Panc1 (cell line): ENCODE data around the gene HYDIN. TPM values are rescaled to one million over a fixed set of nuclear protein-coding genes. Genes with fewer than 3 reads are reported as not detected.

Experiments
- ATAC-seq: fragments of 200-7000 bp; cut with Tn5 transposase; 2 replicates; pipeline ENCODE4 v1.9.1; 2020; ENCODE audit warnings: mild to moderate bottlenecking, moderate library complexity
- BruUV-seq: library from RNA; stranded (reverse); fragments of 400-500 nt; replicated peaks from 2 replicates; lab custom pipeline; 2021; lab: Mats Ljungman, UMichigan
- CTCF ChIA-PET: fragments of 300-600 bp; sonication (Branson Sonifier 250); formaldehyde crosslinking; loops from one replicate; lab custom pipeline; 2022; ENCODE audit warnings: antibody characterized with exemption; lab: Charles Lee
- POLR2A ChIA-PET: fragments of 300-600 bp; sonication (Branson Sonifier 250); formaldehyde crosslinking; loops from one replicate; lab custom pipeline; 2022; ENCODE audit warnings: antibody characterized with exemption; lab: Charles Lee
- DNase-seq: peaks from one replicate; pipeline ENCODE4 v3.0.0-alpha.2; 2010; ENCODE audit warnings: low read depth, low spot score
- H3K27ac ChIP-seq: 2 replicates; pipeline ENCODE4 v1.5.1; 2011; ENCODE audit warnings: mild to moderate bottlenecking, low read length, inconsistent platforms
- H3K27me3 ChIP-seq: fragments of 200-500 bp; sonication (Bioruptor generic); 2 replicates; pipeline ENCODE4 v1.6.0; 2014; ENCODE audit warnings: low read length, inconsistent platforms; ENCODE audit not compliant: control insufficient read depth, insufficient read depth
- H3K36me3 ChIP-seq: fragments of 200-500 bp; sonication (Bioruptor generic); 2 replicates; pipeline ENCODE4 v1.5.1; 2014; ENCODE audit warnings: inconsistent platforms, mild to moderate bottlenecking, low read length, moderate library complexity; ENCODE audit not compliant: control insufficient read depth, insufficient read depth
- H3K4me1 ChIP-seq: 2 replicates; pipeline ENCODE4 v1.5.1; 2011; ENCODE audit warnings: inconsistent platforms, mild to moderate bottlenecking, low read length, moderate library complexity; ENCODE audit not compliant: control insufficient read depth, insufficient read depth
- H3K4me3 ChIP-seq, 2 experiments: 2 replicates each; pipeline ENCODE4 v1.5.1; 2011 to 2012; ENCODE audit warnings: low read depth in 2 of 2, low read length in 2 of 2, mild to moderate bottlenecking in 2 of 2, inconsistent platforms in 1 of 2, moderate library complexity in 1 of 2
- H3K9me3 ChIP-seq: fragments of 200-500 bp; sonication (Bioruptor generic); 2 replicates; pipeline ENCODE4 v1.5.1; 2014; ENCODE audit warnings: low read depth, mild to moderate bottlenecking, inconsistent platforms, low read length, moderate library complexity; ENCODE audit not compliant: control insufficient read depth, insufficient read depth
- POLR2AphosphoS5 ChIP-seq: IDR thresholded peaks from 2 replicates; pipeline ENCODE4 v1.6.1; 2012; ENCODE audit warnings: mild to moderate bottlenecking, low read depth, low read length, moderate library complexity
- SIN3A ChIP-seq: IDR thresholded peaks from 2 replicates; pipeline ENCODE4 v1.6.1; 2012; ENCODE audit warnings: low read depth, mild to moderate bottlenecking, low read length, moderate library complexity, borderline replicate concordance; ENCODE audit not compliant: insufficient read depth
- TCF7L2 ChIP-seq: IDR thresholded peaks from 2 replicates; pipeline ENCODE4 v1.6.1; 2011; ENCODE audit warnings: mild to moderate bottlenecking, low read depth, low read length, inconsistent platforms
- in situ Hi-C: cut with HindIII; loops from 2 replicates; pipeline ENCODE4 v1.10.0; 2016; ENCODE audit warnings: low sequenced_read_pairs, low pct_unique_long_range_greater_than_20kb
- intact Hi-C: fragments of 100-400 bp; cut with micrococcal nuclease; formaldehyde crosslinking; loops from one replicate; pipeline ENCODE4 v1.10.0; 2022; ENCODE audit not compliant: unreplicated experiment
- total RNA-seq: library from RNA; stranded (reverse); gene quantifications from one replicate; pipeline ENCODE4 v1.2.1, GENCODE V29; 2021; ENCODE audit not compliant: unreplicated experiment
- TF ChIP-seq, protein P1 (sequence below): fragments of 450-650 bp; IDR thresholded peaks from 2 replicates; pipeline ENCODE4 v1.5.1; 2017; ENCODE audit warnings: mild to moderate bottlenecking
- TF ChIP-seq, protein P2 (sequence below), 2 experiments: IDR thresholded peaks; 2 replicates each; pipeline ENCODE4 v1.6.1; 2011 to 2012; ENCODE audit warnings: low read depth in 2 of 2, control low read depth in 1 of 2, low read length in 1 of 2, mild to moderate bottlenecking in 1 of 2, moderate library complexity in 1 of 2; ENCODE audit not compliant: insufficient read depth in 1 of 2

The HYDIN gene
- total RNA-seq, 1 experiment from 2014 or later: 0.80 TPM

- intact Hi-C loops: no loop called here
- Histone ChIP-seq H3K4me1 (no peaks in the 10 kb centered on the region; the same call in 1 of the 2 replicates), H3K36me3 (no peaks in the 10 kb centered on the region), H3K27ac (no peak overlapping the region), H3K4me3 (no peak overlapping the region), H3K9me3 (no peaks in the 10 kb centered on the region), H3K27me3 (no peaks in the 10 kb centered on the region)
- no peak for DNase-seq
- no TSS peak for BruUV-seq
- ChIA-PET CTCF (no interaction called here), POLR2A (no interaction called here)
- ATAC-seq: no peak
- in situ Hi-C loops: no loop called here
- TF ChIP-seq POLR2AphosphoS5: no peak
- no peak for TF ChIP-seq TCF7L2
- no peak for TF ChIP-seq SIN3A
- TF ChIP-seq, protein P1, sequence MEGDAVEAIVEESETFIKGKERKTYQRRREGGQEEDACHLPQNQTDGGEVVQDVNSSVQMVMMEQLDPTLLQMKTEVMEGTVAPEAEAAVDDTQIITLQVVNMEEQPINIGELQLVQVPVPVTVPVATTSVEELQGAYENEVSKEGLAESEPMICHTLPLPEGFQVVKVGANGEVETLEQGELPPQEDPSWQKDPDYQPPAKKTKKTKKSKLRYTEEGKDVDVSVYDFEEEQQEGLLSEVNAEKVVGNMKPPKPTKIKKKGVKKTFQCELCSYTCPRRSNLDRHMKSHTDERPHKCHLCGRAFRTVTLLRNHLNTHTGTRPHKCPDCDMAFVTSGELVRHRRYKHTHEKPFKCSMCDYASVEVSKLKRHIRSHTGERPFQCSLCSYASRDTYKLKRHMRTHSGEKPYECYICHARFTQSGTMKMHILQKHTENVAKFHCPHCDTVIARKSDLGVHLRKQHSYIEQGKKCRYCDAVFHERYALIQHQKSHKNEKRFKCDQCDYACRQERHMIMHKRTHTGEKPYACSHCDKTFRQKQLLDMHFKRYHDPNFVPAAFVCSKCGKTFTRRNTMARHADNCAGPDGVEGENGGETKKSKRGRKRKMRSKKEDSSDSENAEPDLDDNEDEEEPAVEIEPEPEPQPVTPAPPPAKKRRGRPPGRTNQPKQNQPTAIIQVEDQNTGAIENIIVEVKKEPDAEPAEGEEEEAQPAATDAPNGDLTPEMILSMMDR: no peak
- TF ChIP-seq, protein P2, sequence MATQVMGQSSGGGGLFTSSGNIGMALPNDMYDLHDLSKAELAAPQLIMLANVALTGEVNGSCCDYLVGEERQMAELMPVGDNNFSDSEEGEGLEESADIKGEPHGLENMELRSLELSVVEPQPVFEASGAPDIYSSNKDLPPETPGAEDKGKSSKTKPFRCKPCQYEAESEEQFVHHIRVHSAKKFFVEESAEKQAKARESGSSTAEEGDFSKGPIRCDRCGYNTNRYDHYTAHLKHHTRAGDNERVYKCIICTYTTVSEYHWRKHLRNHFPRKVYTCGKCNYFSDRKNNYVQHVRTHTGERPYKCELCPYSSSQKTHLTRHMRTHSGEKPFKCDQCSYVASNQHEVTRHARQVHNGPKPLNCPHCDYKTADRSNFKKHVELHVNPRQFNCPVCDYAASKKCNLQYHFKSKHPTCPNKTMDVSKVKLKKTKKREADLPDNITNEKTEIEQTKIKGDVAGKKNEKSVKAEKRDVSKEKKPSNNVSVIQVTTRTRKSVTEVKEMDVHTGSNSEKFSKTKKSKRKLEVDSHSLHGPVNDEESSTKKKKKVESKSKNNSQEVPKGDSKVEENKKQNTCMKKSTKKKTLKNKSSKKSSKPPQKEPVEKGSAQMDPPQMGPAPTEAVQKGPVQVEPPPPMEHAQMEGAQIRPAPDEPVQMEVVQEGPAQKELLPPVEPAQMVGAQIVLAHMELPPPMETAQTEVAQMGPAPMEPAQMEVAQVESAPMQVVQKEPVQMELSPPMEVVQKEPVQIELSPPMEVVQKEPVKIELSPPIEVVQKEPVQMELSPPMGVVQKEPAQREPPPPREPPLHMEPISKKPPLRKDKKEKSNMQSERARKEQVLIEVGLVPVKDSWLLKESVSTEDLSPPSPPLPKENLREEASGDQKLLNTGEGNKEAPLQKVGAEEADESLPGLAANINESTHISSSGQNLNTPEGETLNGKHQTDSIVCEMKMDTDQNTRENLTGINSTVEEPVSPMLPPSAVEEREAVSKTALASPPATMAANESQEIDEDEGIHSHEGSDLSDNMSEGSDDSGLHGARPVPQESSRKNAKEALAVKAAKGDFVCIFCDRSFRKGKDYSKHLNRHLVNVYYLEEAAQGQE (IDR thresholded peaks at IDR 0.05; ENCODE audit: insufficient read depth in 1 of 2, low read depth in 2 of 2, low read length in 1 of 2): no peak
These were observed 444.3 kb downstream of the HYDIN start for GRCh38 chr16:70786020-70786755.

- CTCF ChIA-PET: no interaction called here
- no peak for ATAC-seq
- no peak overlapping the region for H3K4me3 ChIP-seq
- DNase-seq: no peak
- no TSS peak for BruUV-seq
- POLR2A ChIA-PET: no interaction called here
- H3K27ac ChIP-seq: no peak overlapping the region
- TF ChIP-seq POLR2AphosphoS5: no peak
- TF ChIP-seq, protein P2 (IDR thresholded peaks at IDR 0.05; ENCODE audit: insufficient read depth in 1 of 2, low read depth in 2 of 2, low read length in 1 of 2): no peak
- no peak for TF ChIP-seq SIN3A
- TF ChIP-seq, protein P1: no peak
- TF ChIP-seq TCF7L2: no peak
- H3K4me1 ChIP-seq: no peaks in the 10 kb centered on the region; the same call in 1 of the 2 replicates
- intact Hi-C loops (no loop called here), in situ Hi-C loops (no loop called here)
- H3K27me3 ChIP-seq: no peaks in the 10 kb centered on the region
- no peaks in the 10 kb centered on the region for H3K9me3 ChIP-seq
- no peaks in the 10 kb centered on the region for H3K36me3 ChIP-seq
These were observed 445.6 kb downstream of the HYDIN start for GRCh38 chr16:70784692-70785555.
